ENCODE measurements around the gene PAX5.

Gene PAX5

DNA sequence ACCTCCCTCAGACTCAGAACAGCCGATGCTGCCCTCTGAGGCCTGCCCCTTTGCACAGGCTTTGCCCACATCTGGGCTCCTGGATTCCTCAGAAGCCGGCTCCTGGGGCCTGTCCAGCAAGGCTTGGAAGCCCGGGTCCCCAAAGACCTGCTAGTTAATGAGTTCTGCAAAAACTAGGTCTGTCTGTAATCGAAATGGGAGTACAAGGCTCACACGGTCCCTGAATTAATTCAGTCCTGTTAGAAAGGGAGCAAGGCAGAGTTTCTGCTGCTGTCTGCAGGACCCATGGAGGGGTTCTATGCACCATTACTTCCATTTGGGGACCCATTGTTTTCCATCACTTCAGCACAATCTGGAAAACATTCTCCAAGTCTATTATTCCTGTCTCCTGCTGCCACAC, 239.6 kb downstream of the PAX5 start:
- no peak for DNase-seq

DNA sequence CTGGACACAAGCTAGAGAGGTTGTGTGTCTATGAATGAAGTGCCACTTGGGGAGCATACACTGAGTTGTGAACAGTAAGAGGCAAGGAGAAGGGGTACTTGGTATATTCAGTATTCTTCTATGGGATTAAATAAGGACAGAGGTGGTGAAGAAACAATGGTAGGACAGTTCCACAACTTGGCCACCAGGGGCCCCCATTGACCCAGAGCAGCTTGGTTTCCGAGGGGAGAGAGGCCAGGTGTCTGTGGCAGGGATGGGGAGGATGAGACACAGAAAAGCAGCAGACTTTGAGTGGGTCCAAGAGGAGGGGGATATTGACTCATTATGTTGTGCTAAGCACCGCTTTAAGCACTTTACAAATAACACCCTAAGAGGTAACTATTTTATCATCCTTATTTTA, 240.8 kb downstream of the PAX5 start:
- no peak for DNase-seq

DNA sequence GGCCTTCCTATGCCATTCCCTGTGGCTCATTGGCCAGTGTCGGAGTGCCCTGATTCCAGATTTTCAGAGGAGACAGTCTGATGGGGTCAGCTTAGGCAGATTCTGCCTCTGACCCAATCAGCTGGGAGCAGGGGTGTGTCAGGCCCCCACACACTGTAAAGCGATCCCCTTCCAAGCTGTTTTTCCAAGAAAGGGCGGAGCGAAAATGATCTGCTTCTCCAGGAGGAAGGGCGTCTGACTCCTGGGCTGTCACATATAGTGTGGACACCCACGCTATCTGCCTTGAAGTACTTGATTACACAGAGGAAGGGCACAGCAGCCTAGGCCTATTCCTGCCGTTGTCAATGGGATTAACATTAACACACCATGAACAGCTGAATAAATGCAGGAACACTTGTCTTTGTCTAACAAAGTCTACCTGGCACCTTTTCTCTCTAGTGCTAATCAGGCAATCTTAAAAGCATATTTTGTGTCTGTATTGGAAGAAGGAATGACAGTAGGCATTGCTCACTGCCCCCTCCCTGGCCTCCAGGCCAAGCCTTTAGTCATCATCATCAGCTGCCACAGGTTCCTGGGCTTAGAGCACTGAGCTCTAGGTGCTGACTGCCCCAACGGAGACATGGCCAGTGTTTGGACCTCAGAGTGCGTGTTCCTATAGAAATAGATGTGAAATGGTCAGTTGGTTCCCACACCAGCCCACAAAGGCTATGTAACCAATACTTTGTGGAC, 242.7 kb downstream of the PAX5 start:
- DNase-seq = no peak

DNA sequence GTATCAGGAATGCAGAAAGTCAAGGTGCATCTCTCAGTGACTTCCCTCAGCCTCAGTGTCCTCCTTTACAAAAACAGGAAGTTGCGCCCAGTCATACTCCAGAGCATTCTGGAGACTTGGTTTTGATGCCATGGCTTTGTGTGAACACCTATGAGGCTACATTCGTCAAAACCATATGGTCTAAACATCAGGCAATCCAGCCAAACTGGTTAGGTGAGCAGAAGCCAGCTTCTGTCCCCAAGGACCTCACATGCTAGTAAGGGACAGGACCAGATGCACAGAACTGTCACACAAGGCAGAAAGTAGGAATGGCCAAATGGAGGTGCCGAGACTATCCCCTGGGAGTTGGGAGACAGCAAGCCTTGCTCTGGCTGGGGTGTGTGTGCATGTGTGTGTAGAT, 244.2 kb downstream of the PAX5 start:
- DNase-seq = no peak

DNA sequence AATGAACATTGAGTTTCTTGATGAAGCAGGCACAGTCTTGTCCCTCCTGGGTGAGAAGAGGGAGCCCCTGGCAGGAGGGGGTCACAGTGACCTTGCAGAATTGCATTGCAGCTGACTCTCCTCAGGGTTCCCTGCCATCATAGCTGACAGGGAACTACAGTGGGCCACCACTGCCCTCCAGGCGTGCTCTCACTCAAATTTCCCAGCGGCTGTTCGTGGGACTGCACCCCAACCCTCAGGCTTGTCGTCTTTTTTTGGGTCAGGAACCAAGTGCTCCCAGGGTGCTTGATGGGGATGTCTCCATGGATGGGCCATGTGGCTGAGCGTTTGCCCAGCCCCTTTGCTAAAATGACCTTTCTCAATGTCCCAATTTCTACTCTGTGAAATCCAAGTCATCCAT, 245.5 kb downstream of the PAX5 start:
- DNase-seq = no peak

DNA sequence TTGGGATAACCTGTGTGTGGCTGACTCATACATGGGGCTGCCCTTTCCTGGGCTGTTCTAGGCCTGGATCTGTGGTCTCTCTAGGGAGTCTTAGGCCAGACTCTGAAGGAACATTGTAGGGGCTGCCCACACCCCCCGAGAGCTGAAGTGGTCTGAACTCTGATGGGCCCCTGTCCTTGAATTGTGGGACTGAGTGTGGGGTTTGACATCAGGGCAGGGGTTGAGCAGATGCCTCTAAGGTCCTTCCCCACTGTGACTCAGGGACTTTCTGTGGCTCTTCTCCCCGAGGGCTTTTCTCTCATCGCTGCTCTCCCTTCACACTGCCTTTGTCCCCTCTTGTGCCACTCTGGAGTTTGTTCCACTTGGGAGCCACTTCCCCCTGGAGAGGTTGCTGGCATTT, 246.4 kb downstream of the PAX5 start:
- DNase-seq = no peak
